ENCODE measurements around the gene CPPED1.

The CPPED1 gene

GRCh38 chr16:12700161-12700560, 103.5 kb downstream of the CPPED1 start:
- ChIA-PET CTCF (no interaction called here), POLR2A (ENCODE audit: low non-redundant PET) (no interaction called here)
- no peak overlapping the region for H3K27ac ChIP-seq
- TF ChIP-seq CTCF (conservative IDR thresholded peaks at IDR 0.05; ENCODE audit: low read depth) = no peak
- no peak for DNase-seq (ENCODE audit: low spot score)

GRCh38 chr16:12699161-12699560, 104.5 kb downstream of the CPPED1 start:
- ChIA-PET CTCF (no interaction called here), POLR2A (ENCODE audit: low non-redundant PET) (no interaction called here)
- no peak for TF ChIP-seq CTCF (conservative IDR thresholded peaks at IDR 0.05; ENCODE audit: low read depth)
- no peak overlapping the region for H3K27ac ChIP-seq
- no peak for DNase-seq (ENCODE audit: low spot score)

DNA sequence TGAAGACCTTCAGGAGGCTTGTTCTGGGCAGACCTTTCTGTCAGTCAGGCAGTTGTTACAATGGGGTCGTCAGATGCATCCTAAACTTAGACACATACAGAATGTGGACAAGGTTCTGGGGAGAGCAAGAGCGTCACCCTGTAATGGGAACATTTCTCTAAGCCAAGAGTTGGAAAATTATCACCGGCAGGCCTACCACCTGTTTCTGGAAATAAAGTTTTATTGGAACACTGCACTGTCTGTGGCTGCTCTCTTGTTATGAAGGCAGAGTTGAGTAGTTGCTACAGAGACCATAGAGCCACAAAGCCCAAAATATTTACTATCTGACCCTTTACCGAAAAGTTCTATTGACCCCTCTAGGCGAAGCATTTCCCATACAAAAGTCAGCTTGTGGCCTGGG, 106.2 kb downstream of the CPPED1 start:
- H3K27ac ChIP-seq = no peak overlapping the region
- ChIA-PET CTCF (interaction anchor here (0.7 kb wide), 1 partner anchor 384 kb away, joined by 4 read pairs; no protein-coding TSS in a partner anchor), POLR2A (ENCODE audit: low non-redundant PET) (no interaction called here)
- no peak for DNase-seq (ENCODE audit: low spot score)
- no peak for TF ChIP-seq CTCF (conservative IDR thresholded peaks at IDR 0.05; ENCODE audit: low read depth)

DNA sequence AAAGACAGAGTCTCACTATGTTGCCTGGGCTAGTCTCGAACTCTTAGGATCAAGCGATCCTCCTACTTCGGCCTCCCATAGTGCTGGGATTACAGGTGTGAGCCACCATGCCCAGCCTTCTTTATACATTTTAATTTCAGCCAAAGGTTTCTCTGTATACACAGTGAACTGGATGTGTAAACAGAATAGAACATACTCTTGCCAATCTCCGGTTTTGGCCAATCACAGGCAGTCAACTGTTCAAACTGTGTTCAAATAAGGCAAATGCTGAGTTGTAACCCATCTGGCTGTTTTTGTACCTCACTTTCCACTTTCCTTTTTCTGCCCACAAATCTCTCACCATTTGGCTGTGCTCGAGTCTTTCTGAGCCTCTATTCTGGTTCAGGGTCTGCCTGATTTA, 108.2 kb downstream of the CPPED1 start:
- H3K27ac ChIP-seq = no peak overlapping the region
- CTCF ChIA-PET = no interaction called here
- no peak for DNase-seq (ENCODE audit: low spot score)
- POLR2A ChIA-PET (ENCODE audit: low non-redundant PET) = no interaction called here
- TF ChIP-seq CTCF (conservative IDR thresholded peaks at IDR 0.05; ENCODE audit: low read depth) = no peak

- DNase-seq (ENCODE audit: low spot score) = no peak
- CTCF ChIA-PET = no interaction called here
- no peak for TF ChIP-seq CTCF (conservative IDR thresholded peaks at IDR 0.05; ENCODE audit: low read depth)
- POLR2A ChIA-PET (ENCODE audit: low non-redundant PET) = interaction anchor here (0.6 kb wide), 2 partner anchors 42 to 1229 kb away, joined by 3 read pairs; no protein-coding TSS in a partner anchor
- no peak overlapping the region for H3K27ac ChIP-seq
These were observed 113.7 kb downstream of the CPPED1 start for GRCh38 chr16:12690024-12690423.

DNA sequence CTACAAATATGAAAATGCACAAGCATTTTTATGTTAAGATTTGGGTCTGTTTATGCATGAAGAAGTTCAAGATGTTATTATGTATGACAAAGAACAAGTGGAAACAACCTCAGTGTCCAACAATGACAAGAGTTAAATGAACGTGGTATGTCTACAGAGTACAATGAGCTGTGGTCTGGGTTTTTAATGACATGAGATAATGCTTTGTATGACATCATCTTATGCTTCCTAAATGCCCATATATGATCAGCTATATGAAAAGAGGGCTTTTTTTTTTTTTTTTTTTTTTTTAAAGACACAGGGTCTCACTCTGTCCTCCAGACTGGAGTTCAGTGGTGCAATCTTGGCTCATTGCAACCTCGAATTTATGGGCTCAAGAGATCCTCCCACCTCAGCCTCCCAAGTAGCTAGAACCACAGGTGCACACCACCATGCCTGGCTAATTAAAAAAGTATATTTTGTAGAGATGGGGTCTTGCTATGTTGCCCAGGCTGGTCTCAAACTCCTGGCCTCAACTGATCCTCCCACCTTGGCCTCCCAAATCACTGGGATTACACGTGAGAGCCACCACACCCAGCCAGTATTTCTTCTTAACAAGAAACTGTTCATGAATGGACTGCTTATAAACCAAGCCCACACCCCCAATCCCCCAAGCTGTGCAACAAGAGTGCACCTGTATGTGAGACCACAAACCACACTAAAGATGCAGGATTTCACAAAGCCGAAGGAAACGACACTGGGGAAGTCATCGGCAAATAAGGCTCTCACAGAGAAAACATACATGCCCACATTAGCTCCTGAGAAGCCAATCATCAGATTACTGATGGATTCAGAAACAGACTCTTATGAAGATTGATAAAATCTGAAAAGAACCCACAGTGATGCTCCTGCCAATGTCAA, 114.5 kb downstream of the CPPED1 start:
- ChIA-PET POLR2A (ENCODE audit: low non-redundant PET) (no interaction called here), CTCF (interaction anchor here (0.6 kb wide), 2 partner anchors 28 to 787 kb away, joined by 3 to 4 read pairs; no protein-coding TSS in a partner anchor)
- TF ChIP-seq CTCF (conservative IDR thresholded peaks at IDR 0.05; ENCODE audit: low read depth) = no peak
- no peak overlapping the region for H3K27ac ChIP-seq
- no peak for DNase-seq (ENCODE audit: low spot score)
